Astrocyte (in vitro differentiated cells and primary cell): ENCODE results near the gene USP1. TPM values are rescaled to one million over a fixed set of nuclear protein-coding genes. Genes with fewer than 3 reads are reported as not detected.
A peak's percentile ranks its signal among the peaks of the same experiment; 100 is the strongest.

Experiments
- DNase-seq: peaks from one replicate; pipeline ENCODE4 v3.0.0-alpha.2; 2010; ENCODE audit warnings: low read depth
- FAIRE-seq: peaks from 2 replicates; lab custom pipeline; 2011; peaks lifted over from hg19 to GRCh38; lab: Jason Lieb, UNC
- H2AFZ ChIP-seq: 2 replicates; pipeline ENCODE4 v1.6.0; 2012; ENCODE audit warnings: low read depth, low read length, inconsistent platforms
- H3K27ac ChIP-seq: 2 replicates; pipeline ENCODE4 v1.5.1; 2011; ENCODE audit warnings: low read depth, low read length, inconsistent platforms
- H3K27me3 ChIP-seq: 2 replicates; pipeline ENCODE4 v1.6.0; 2011; ENCODE audit warnings: low read length, inconsistent platforms; ENCODE audit not compliant: insufficient read depth
- H3K36me3 ChIP-seq: 2 replicates; pipeline ENCODE4 v1.5.1; 2011; ENCODE audit warnings: low read length, inconsistent platforms; ENCODE audit not compliant: insufficient read depth
- H3K4me1 ChIP-seq: 2 replicates; pipeline ENCODE4 v1.5.1; 2011; ENCODE audit warnings: low read length, inconsistent platforms; ENCODE audit not compliant: insufficient read depth
- H3K4me2 ChIP-seq: 2 replicates; pipeline ENCODE4 v1.6.0; 2012; ENCODE audit warnings: low read length, inconsistent platforms
- H3K4me3 ChIP-seq: 2 replicates; pipeline ENCODE4 v1.5.1; 2011; ENCODE audit warnings: low read depth, mild to moderate bottlenecking, low read length, inconsistent platforms; ENCODE audit not compliant: insufficient read depth
- H3K79me2 ChIP-seq: 2 replicates; pipeline ENCODE4 v1.6.0; 2012; ENCODE audit warnings: mild to moderate bottlenecking, low read length, inconsistent platforms; ENCODE audit not compliant: insufficient read depth
- H3K9ac ChIP-seq: 2 replicates; pipeline ENCODE4 v1.6.0; 2012; ENCODE audit warnings: mild to moderate bottlenecking, low read length, inconsistent platforms
- H3K9me3 ChIP-seq: 2 replicates; pipeline ENCODE4 v1.5.1; 2012; ENCODE audit warnings: low read depth, mild to moderate bottlenecking, low read length, inconsistent platforms; ENCODE audit not compliant: insufficient read depth
- H4K20me1 ChIP-seq: 2 replicates; pipeline ENCODE4 v1.6.0; 2012; ENCODE audit warnings: low read length, inconsistent platforms; ENCODE audit not compliant: insufficient read depth
- H3K27ac Mint-ChIP-seq: one replicate; pipeline ENCODE4 v1.8.0; 2021; ENCODE audit warnings: mild to moderate bottlenecking, mixed read lengths; ENCODE audit not compliant: unreplicated experiment
- H3K27me3 Mint-ChIP-seq: one replicate; pipeline ENCODE4 v1.8.0; 2021; ENCODE audit warnings: low read depth, mixed read lengths; ENCODE audit not compliant: unreplicated experiment
- H3K36me3 Mint-ChIP-seq: one replicate; pipeline ENCODE4 v1.8.0; 2021; ENCODE audit warnings: low read depth, mixed read lengths; ENCODE audit not compliant: unreplicated experiment
- H3K4me1 Mint-ChIP-seq: one replicate; pipeline ENCODE4 v1.8.0; 2021; ENCODE audit warnings: low read depth, mixed read lengths; ENCODE audit not compliant: unreplicated experiment
- H3K4me3 Mint-ChIP-seq: one replicate; pipeline ENCODE4 v1.8.0; 2021; ENCODE audit warnings: mild to moderate bottlenecking, moderate library complexity, mixed read lengths; ENCODE audit not compliant: unreplicated experiment
- H3K9me3 Mint-ChIP-seq: one replicate; pipeline ENCODE4 v1.8.0; 2021; ENCODE audit warnings: mild to moderate bottlenecking, mixed read lengths; ENCODE audit not compliant: unreplicated experiment
- CTCF ChIP-seq: IDR thresholded peaks from 2 replicates; pipeline ENCODE4 v1.5.1; 2011; ENCODE audit warnings: low read depth, mild to moderate bottlenecking, inconsistent platforms, low read length, moderate library complexity; ENCODE audit not compliant: insufficient read depth
- EZH2 ChIP-seq: IDR thresholded peaks from 2 replicates; pipeline ENCODE4 v1.6.1; 2012; ENCODE audit warnings: mild to moderate bottlenecking, low read length, inconsistent platforms; ENCODE audit not compliant: insufficient read depth
- total RNA-seq: library from RNA; stranded (reverse); gene quantifications from 2 replicates; pipeline ENCODE4 v1.2.1, GENCODE V29; 2021

USP1 gene
- total RNA-seq, 1 donor from 2014 or later = 12.8 TPM

- H3K9me3 Mint-ChIP-seq = peaks cover 2% of the 10 kb centered on the region
Observed at GRCh38 chr1:62429581-62429980, 7.3 kb upstream of the USP1 start.

GRCh38 chr1:62433861-62434617 is 2.8 kb upstream of the USP1 start:
- Mint-ChIP-seq H3K27ac (peak overlapping the region; percentile 41), H3K4me3 (peak overlapping the region; percentile 27), H3K36me3 (no peaks in the 10 kb centered on the region), H3K9me3 (peaks cover 2% of the 10 kb centered on the region), H3K27me3 (peaks cover 4% of the 10 kb centered on the region), H3K4me1 (peaks cover 13% of the 10 kb centered on the region)
- FAIRE-seq = no peak
- Histone ChIP-seq H3K36me3 (no peaks in the 10 kb centered on the region), H3K4me3 (no peak overlapping the region), H4K20me1 (peaks cover 10% of the 10 kb centered on the region), H3K9me3 (no peaks in the 10 kb centered on the region), H3K4me2 (no peak overlapping the region), H3K4me1 (peaks cover 13% of the 10 kb centered on the region), H3K79me2 (peaks cover 22% of the 10 kb centered on the region), H2AFZ (no peak overlapping the region), H3K27me3 (no peaks in the 10 kb centered on the region), H3K9ac (no peak overlapping the region), H3K27ac (no peak overlapping the region)
- TF ChIP-seq EZH2 = no peak
- no peak for TF ChIP-seq CTCF
- no peak for DNase-seq

More at GRCh38 chr1:62429581-62429980, 7.3 kb upstream of the USP1 start:
- no peaks in the 10 kb centered on the region for H3K79me2 ChIP-seq
- H3K4me2 ChIP-seq = no peak overlapping the region
- no peaks in the 10 kb centered on the region for H3K36me3 ChIP-seq
- Mint-ChIP-seq H3K4me3 (no peak overlapping the region), H3K27me3 (peaks cover 4% of the 10 kb centered on the region), H3K36me3 (no peaks in the 10 kb centered on the region), H3K27ac (no peak overlapping the region), H3K4me1 (peaks cover 5% of the 10 kb centered on the region)
- TF ChIP-seq CTCF = no peak
- TF ChIP-seq EZH2 = no peak
- FAIRE-seq (no peak), DNase-seq (no peak)
- H3K4me1 ChIP-seq = no peaks in the 10 kb centered on the region
- H4K20me1 ChIP-seq = no peaks in the 10 kb centered on the region
- no peak overlapping the region for H3K9ac ChIP-seq
- no peak overlapping the region for H3K4me3 ChIP-seq
- no peaks in the 10 kb centered on the region for H3K9me3 ChIP-seq
- no peaks in the 10 kb centered on the region for H3K27me3 ChIP-seq
- H2AFZ ChIP-seq = no peak overlapping the region
- no peak overlapping the region for H3K27ac ChIP-seq

- H3K27ac Mint-ChIP-seq = no peak overlapping the region
- H2AFZ ChIP-seq = no peak overlapping the region
- H3K27me3 Mint-ChIP-seq = peaks cover 4% of the 10 kb centered on the region
- peaks cover 10% of the 10 kb centered on the region for H4K20me1 ChIP-seq
- no peak overlapping the region for H3K9ac ChIP-seq
- no peak overlapping the region for H3K4me2 ChIP-seq
- H3K79me2 ChIP-seq = peaks cover 28% of the 10 kb centered on the region
- FAIRE-seq (no peak), DNase-seq (no peak)
- no peaks in the 10 kb centered on the region for H3K9me3 ChIP-seq
- TF ChIP-seq CTCF (no peak), EZH2 (no peak)
- H3K36me3 Mint-ChIP-seq = no peaks in the 10 kb centered on the region
- peaks cover 13% of the 10 kb centered on the region for H3K4me1 Mint-ChIP-seq
- H3K27me3 ChIP-seq = no peaks in the 10 kb centered on the region
- H3K4me3 Mint-ChIP-seq = peak overlapping the region; percentile 27
- peaks cover 2% of the 10 kb centered on the region for H3K9me3 Mint-ChIP-seq
- no peaks in the 10 kb centered on the region for H3K36me3 ChIP-seq
- peaks cover 13% of the 10 kb centered on the region for H3K4me1 ChIP-seq
- H3K27ac ChIP-seq = no peak overlapping the region
- H3K4me3 ChIP-seq = no peak overlapping the region
Observed at GRCh38 chr1:62434618-62435001, 2.2 kb upstream of the USP1 start.
